ENCODE data around the gene HS6ST2.

The HS6ST2 gene

DNA sequence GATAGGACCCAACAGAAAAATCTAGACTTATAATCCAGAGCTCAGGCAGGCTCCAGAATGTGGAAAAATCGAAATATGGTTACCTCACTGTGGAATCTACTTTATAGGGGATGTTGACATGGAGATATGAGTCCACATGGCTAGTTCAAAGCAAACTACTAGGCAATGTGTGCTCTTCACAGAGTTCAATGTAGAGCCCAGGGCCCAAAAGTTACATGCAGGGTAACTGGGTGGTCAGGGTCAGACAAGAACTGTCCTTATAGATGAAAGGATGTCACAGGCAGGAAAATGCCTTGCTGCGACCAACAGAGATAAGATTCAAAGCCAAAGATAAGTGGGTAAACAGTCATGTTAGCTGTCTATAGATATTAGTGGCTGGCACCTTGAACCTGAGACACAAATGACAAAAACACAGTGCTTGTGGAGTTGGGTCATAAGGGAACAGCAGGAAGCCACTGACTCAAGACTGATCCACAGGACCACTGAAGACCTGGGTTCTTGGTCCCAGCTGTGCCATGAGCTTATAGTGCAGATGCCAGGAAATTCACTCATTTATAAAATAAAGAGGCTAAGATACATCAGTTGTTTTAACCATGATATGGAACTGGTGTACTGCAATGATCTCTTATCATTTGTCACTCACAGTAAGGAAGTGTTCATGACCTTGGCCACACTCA is 367.9 kb downstream of the HS6ST2 start:
- no peak overlapping the region for H3K27ac ChIP-seq (ENCODE audit: extremely low read depth, low read depth, low read length)
- H3K4me3 ChIP-seq (ENCODE audit: low read depth, low read length): no peak overlapping the region
- ChIA-PET POLR2A (no interaction called here), CTCF (interaction anchor here (0.6 kb wide), 1 partner anchor 17 kb away, joined by 3 read pairs; no protein-coding TSS in a partner anchor)
- no peaks in the 10 kb centered on the region for H3K9me3 ChIP-seq (ENCODE audit: control insufficient read depth, insufficient read depth, low read depth, low read length)
- TF ChIP-seq ZNF114 (tag by site-specific recombination; IDR thresholded peaks at IDR 0.05) (no peak), ZNF830 (tag by site-specific recombination; IDR thresholded peaks at IDR 0.05; ENCODE audit: low read depth) (no peak), ZBTB8A (tag by site-specific recombination; IDR thresholded peaks at IDR 0.05) (no peak), BCL11A (tag by site-specific recombination; IDR thresholded peaks at IDR 0.05; ENCODE audit: low read depth) (no peak), MYNN (tag by site-specific recombination; IDR thresholded peaks at IDR 0.05; ENCODE audit: borderline replicate concordance) (no peak), ZFP41 (tag by site-specific recombination; IDR thresholded peaks at IDR 0.05; ENCODE audit: borderline replicate concordance) (no peak), YY2 (tag by site-specific recombination; IDR thresholded peaks at IDR 0.05) (no peak), ZNF302 (tag by site-specific recombination; IDR thresholded peaks at IDR 0.05; ENCODE audit: low read depth) (no peak), ZIC2 (tag by site-specific recombination; IDR thresholded peaks at IDR 0.05) (no peak), ZNF704 (tag by site-specific recombination; IDR thresholded peaks at IDR 0.05) (no peak), ZNF169 (tag by site-specific recombination; IDR thresholded peaks at IDR 0.05) (no peak)
- no peaks in the 10 kb centered on the region for H3K4me1 ChIP-seq (ENCODE audit: control insufficient read depth, insufficient read depth, low read length)
- no peaks in the 10 kb centered on the region for H3K36me3 ChIP-seq (ENCODE audit: control insufficient read depth in 2 of 2, insufficient read depth in 1 of 2, low read length in 2 of 2)

- ChIA-PET CTCF (interaction anchor here (0.6 to 1.2 kb wide), 2 partner anchors 77 to 323 kb away, joined by 3 read pairs; no protein-coding TSS in a partner anchor), POLR2A (no interaction called here)
- Histone ChIP-seq H3K36me3 (ENCODE audit: control insufficient read depth in 2 of 2, insufficient read depth in 1 of 2, low read length in 2 of 2) (no peaks in the 10 kb centered on the region), H3K4me3 (ENCODE audit: low read depth, low read length) (no peak overlapping the region), H3K9me3 (ENCODE audit: control insufficient read depth, insufficient read depth, low read depth, low read length) (no peaks in the 10 kb centered on the region), H3K27ac (ENCODE audit: extremely low read depth, low read depth, low read length) (no peak overlapping the region), H3K4me1 (ENCODE audit: control insufficient read depth, insufficient read depth, low read length) (no peaks in the 10 kb centered on the region)
- TF ChIP-seq ZFHX2 (tag by site-specific recombination; conservative IDR thresholded peaks at IDR 0.05): no peak
- TF ChIP-seq, protein P1, sequence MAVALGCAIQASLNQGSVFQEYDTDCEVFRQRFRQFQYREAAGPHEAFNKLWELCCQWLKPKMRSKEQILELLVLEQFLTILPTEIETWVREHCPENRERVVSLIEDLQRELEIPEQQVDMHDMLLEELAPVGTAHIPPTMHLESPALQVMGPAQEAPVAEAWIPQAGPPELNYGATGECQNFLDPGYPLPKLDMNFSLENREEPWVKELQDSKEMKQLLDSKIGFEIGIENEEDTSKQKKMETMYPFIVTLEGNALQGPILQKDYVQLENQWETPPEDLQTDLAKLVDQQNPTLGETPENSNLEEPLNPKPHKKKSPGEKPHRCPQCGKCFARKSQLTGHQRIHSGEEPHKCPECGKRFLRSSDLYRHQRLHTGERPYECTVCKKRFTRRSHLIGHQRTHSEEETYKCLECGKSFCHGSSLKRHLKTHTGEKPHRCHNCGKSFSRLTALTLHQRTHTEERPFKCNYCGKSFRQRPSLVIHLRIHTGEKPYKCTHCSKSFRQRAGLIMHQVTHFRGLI (tag by site-specific recombination; IDR thresholded peaks at IDR 0.05): no peak
- TF ChIP-seq BCL11B (tag by site-specific recombination; IDR thresholded peaks at IDR 0.05; ENCODE audit: low read depth): no peak
- TF ChIP-seq ZNF10 (tag by site-specific recombination; IDR thresholded peaks at IDR 0.05): no peak
- no peak for TF ChIP-seq GFI1B (tag by site-specific recombination; IDR thresholded peaks at IDR 0.05)
- TF ChIP-seq, protein P2, sequence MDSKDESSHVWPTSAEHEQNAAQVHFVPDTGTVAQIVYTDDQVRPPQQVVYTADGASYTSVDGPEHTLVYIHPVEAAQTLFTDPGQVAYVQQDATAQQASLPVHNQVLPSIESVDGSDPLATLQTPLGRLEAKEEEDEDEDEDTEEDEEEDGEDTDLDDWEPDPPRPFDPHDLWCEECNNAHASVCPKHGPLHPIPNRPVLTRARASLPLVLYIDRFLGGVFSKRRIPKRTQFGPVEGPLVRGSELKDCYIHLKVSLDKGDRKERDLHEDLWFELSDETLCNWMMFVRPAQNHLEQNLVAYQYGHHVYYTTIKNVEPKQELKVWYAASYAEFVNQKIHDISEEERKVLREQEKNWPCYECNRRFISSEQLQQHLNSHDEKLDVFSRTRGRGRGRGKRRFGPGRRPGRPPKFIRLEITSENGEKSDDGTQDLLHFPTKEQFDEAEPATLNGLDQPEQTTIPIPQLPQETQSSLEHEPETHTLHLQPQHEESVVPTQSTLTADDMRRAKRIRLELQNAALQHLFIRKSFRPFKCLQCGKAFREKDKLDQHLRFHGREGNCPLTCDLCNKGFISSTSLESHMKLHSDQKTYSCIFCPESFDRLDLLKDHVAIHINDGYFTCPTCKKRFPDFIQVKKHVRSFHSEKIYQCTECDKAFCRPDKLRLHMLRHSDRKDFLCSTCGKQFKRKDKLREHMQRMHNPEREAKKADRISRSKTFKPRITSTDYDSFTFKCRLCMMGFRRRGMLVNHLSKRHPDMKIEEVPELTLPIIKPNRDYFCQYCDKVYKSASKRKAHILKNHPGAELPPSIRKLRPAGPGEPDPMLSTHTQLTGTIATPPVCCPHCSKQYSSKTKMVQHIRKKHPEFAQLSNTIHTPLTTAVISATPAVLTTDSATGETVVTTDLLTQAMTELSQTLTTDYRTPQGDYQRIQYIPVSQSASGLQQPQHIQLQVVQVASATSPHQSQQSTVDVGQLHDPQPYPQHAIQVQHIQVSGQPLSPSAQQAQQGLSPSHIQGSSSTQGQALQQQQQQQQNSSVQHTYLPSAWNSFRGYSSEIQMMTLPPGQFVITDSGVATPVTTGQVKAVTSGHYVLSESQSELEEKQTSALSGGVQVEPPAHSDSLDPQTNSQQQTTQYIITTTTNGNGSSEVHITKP (tag by site-specific recombination; IDR thresholded peaks at IDR 0.05): no peak
- TF ChIP-seq OVOL3 (tag by site-specific recombination; IDR thresholded peaks at IDR 0.05): no peak
- no peak for TF ChIP-seq KLF7 (tag by site-specific recombination; IDR thresholded peaks at IDR 0.05; ENCODE audit: borderline replicate concordance)
- no peak for TF ChIP-seq REST (tag by site-specific recombination; IDR thresholded peaks at IDR 0.05)
- no peak for TF ChIP-seq ZNF514 (tag by site-specific recombination; IDR thresholded peaks at IDR 0.05)
- TF ChIP-seq ZNF221 (tag by site-specific recombination; IDR thresholded peaks at IDR 0.05; ENCODE audit: borderline replicate concordance): no peak
- TF ChIP-seq, protein P3, sequence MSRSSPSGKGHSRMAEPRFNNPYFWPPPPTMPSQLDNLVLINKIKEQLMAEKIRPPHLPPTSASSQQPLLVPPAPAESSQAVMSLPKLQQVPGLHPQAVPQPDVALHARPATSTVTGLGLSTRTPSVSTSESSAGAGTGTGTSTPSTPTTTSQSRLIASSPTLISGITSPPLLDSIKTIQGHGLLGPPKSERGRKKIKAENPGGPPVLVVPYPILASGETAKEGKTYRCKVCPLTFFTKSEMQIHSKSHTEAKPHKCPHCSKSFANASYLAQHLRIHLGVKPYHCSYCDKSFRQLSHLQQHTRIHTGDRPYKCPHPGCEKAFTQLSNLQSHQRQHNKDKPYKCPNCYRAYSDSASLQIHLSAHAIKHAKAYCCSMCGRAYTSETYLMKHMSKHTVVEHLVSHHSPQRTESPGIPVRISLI (tag by site-specific recombination; IDR thresholded peaks at IDR 0.05): no peak
- no peak for TF ChIP-seq ZNF549 (tag by site-specific recombination; IDR thresholded peaks at IDR 0.05)
- no peak for TF ChIP-seq ZNF311 (tag by site-specific recombination; IDR thresholded peaks at IDR 0.05; ENCODE audit: borderline replicate concordance)
Observed at GRCh38 chrX:132584936-132585335, 373.5 kb downstream of the HS6ST2 start.
